Activated CD4-positive, alpha-beta T cell treated with anti-CD3 and anti-CD28 coated beads, Interleukin-2, Interleukin-6, amounts not matched to agents 100 ng/mL and 50 ng/mL, durations not matched to agents 16 hours and 8 hours (primary cell): ENCODE measurements around the gene DPCD.

Source experiments
- DNase-seq: peaks from one replicate; pipeline ENCODE4 v3.0.0-alpha.2; 2020

The DPCD gene

GRCh38 chr10:101587725-101588653 is at the start of gene DPCD, which contains the start of gene POLL:
Gene DPCD (plus strand): TSS chr10:101588321. CDS start chr10:101588337, 16 bp downstream.
Gene POLL (minus strand): TSS chr10:101588257. CDS start chr10:101587360, 897 bp downstream.
- peak; percentile 95 for DNase-seq

- no peak for DNase-seq
Measured at GRCh38 chr10:101538446-101538845, 49.7 kb upstream of the DPCD start.

- no peak for DNase-seq
Measured at GRCh38 chr10:101545898-101546297, 42.2 kb upstream of the DPCD start.

- DNase-seq, result peak; percentile 32
Measured at GRCh38 chr10:101550965-101551364, 37.2 kb upstream of the DPCD start.

- DNase-seq, result no peak
Measured at GRCh38 chr10:101552442-101552841, 35.7 kb upstream of the DPCD start.

GRCh38 chr10:101557541-101557940 is 30.6 kb upstream of the DPCD start:
- no peak for DNase-seq

GRCh38 chr10:101558204-101558603 is 29.9 kb upstream of the DPCD start:
- DNase-seq, result no peak

- DNase-seq, result no peak
Measured at GRCh38 chr10:101558671-101559595, 29.2 kb upstream of the DPCD start.

GRCh38 chr10:101559596-101560297 is 28.4 kb upstream of the DPCD start:
- DNase-seq, result no peak

- no peak for DNase-seq
Measured at GRCh38 chr10:101560298-101561067, 27.6 kb upstream of the DPCD start.

GRCh38 chr10:101561068-101561915 is 26.8 kb upstream of the DPCD start:
- DNase-seq, result no peak

- DNase-seq, result no peak
Measured at GRCh38 chr10:101562231-101562630, 25.9 kb upstream of the DPCD start.

GRCh38 chr10:101563007-101563406 is 25.1 kb upstream of the DPCD start:
- DNase-seq, result no peak

- DNase-seq, result no peak
Measured at GRCh38 chr10:101563497-101564040, 24.6 kb upstream of the DPCD start.

GRCh38 chr10:101564490-101564991 is 23.6 kb upstream of the DPCD start:
- DNase-seq, result no peak

GRCh38 chr10:101565370-101565900 is 22.7 kb upstream of the DPCD start:
- no peak for DNase-seq

- DNase-seq, result no peak
Measured at GRCh38 chr10:101565936-101566332, 22.2 kb upstream of the DPCD start.

- DNase-seq, result no peak
Measured at GRCh38 chr10:101566333-101567164, 21.6 kb upstream of the DPCD start.
